ENCODE measurements around the gene MARCHF2.

MARCHF2 gene

GRCh38 chr19:8451885-8452284 is 38.8 kb downstream of the MARCHF2 start:
- DNase-seq (ENCODE audit: extremely low read depth in 1 of 2, low read depth in 1 of 2), result no peak

GRCh38 chr19:8452446-8453123 is 39.5 kb downstream of the MARCHF2 start:
- DNase-seq (ENCODE audit: extremely low read depth in 1 of 2, low read depth in 1 of 2), result no peak

GRCh38 chr19:8453616-8454015 is 40.5 kb downstream of the MARCHF2 start:
- no peak for DNase-seq (ENCODE audit: extremely low read depth in 1 of 2, low read depth in 1 of 2)

- no peak for DNase-seq (ENCODE audit: extremely low read depth in 1 of 2, low read depth in 1 of 2)
Observed at GRCh38 chr19:8454218-8454617, 41.1 kb downstream of the MARCHF2 start.

GRCh38 chr19:8455018-8455417 is 41.9 kb downstream of the MARCHF2 start:
- DNase-seq (ENCODE audit: extremely low read depth in 1 of 2, low read depth in 1 of 2), result no peak

- DNase-seq (ENCODE audit: extremely low read depth in 1 of 2, low read depth in 1 of 2), result no peak
Observed at GRCh38 chr19:8456064-8456463, 43.0 kb downstream of the MARCHF2 start.

- no peak for DNase-seq (ENCODE audit: extremely low read depth in 1 of 2, low read depth in 1 of 2)
Observed at GRCh38 chr19:8457209-8457608, 44.1 kb downstream of the MARCHF2 start.

- no peak for DNase-seq (ENCODE audit: extremely low read depth in 1 of 2, low read depth in 1 of 2)
Observed at GRCh38 chr19:8457827-8458226, 44.7 kb downstream of the MARCHF2 start.

- DNase-seq (ENCODE audit: extremely low read depth in 1 of 2, low read depth in 1 of 2), result no peak
Observed at GRCh38 chr19:8458380-8458779, 45.3 kb downstream of the MARCHF2 start.

- no peak for DNase-seq (ENCODE audit: extremely low read depth in 1 of 2, low read depth in 1 of 2)
Observed at GRCh38 chr19:8459095-8459494, 46.0 kb downstream of the MARCHF2 start.

GRCh38 chr19:8459520-8460270 is 46.6 kb downstream of the MARCHF2 start:
- no peak for DNase-seq (ENCODE audit: extremely low read depth in 1 of 2, low read depth in 1 of 2)

- no peak for DNase-seq (ENCODE audit: extremely low read depth in 1 of 2, low read depth in 1 of 2)
Observed at GRCh38 chr19:8460516-8461298, 47.6 kb downstream of the MARCHF2 start.

GRCh38 chr19:8461376-8461775 is 48.3 kb downstream of the MARCHF2 start:
- DNase-seq (ENCODE audit: extremely low read depth in 1 of 2, low read depth in 1 of 2), result no peak

GRCh38 chr19:8461891-8462290 is 48.8 kb downstream of the MARCHF2 start:
- no peak for DNase-seq (ENCODE audit: extremely low read depth in 1 of 2, low read depth in 1 of 2)

- no peak for DNase-seq (ENCODE audit: extremely low read depth in 1 of 2, low read depth in 1 of 2)
Observed at GRCh38 chr19:8462571-8462970, 49.5 kb downstream of the MARCHF2 start.

- no peak for DNase-seq (ENCODE audit: extremely low read depth in 1 of 2, low read depth in 1 of 2)
Observed at GRCh38 chr19:8463365-8463764, 50.3 kb downstream of the MARCHF2 start.

- DNase-seq (ENCODE audit: extremely low read depth in 1 of 2, low read depth in 1 of 2), result no peak
Observed at GRCh38 chr19:8466018-8466417, 52.9 kb downstream of the MARCHF2 start.

GRCh38 chr19:8468124-8468523 is 55.0 kb downstream of the MARCHF2 start:
- no peak for DNase-seq (ENCODE audit: extremely low read depth in 1 of 2, low read depth in 1 of 2)

GRCh38 chr19:8468761-8469373 is 55.8 kb downstream of the MARCHF2 start:
- no peak for DNase-seq (ENCODE audit: extremely low read depth in 1 of 2, low read depth in 1 of 2)

- no peak for DNase-seq (ENCODE audit: extremely low read depth in 1 of 2, low read depth in 1 of 2)
Observed at GRCh38 chr19:8469613-8470368, 56.7 kb downstream of the MARCHF2 start.

All from stimulated activated CD8-positive, alpha-beta memory T cell treated with anti-CD3 and anti-CD28 coated beads, Interleukin-7, amount 100 ng/mL, for 48 hours (primary cell).